B cell (primary cell): ENCODE results near the gene ASTN2. TPM values are rescaled to one million over a fixed set of nuclear protein-coding genes. Genes with fewer than 3 reads are reported as not detected.

Experiments used
- ATAC-seq: fragments of 200-7000 bp; cut with Tn5 transposase; one replicate; pipeline ENCODE4 v1.10.0; 2021; ENCODE audit warnings: low read depth, mild to moderate bottlenecking, moderate number of reproducible peaks, moderate library complexity
- CTCF ChIA-PET: fragments of 350-600 bp; sonication (Branson Sonifier 250); formaldehyde crosslinking; loops from one replicate; lab custom pipeline; 2021; ENCODE audit warnings: antibody characterized with exemption, inconsistent platforms; lab: Charles Lee
- POLR2A ChIA-PET: fragments of 350-600 bp; sonication (Branson Sonifier 250); formaldehyde crosslinking; loops from one replicate; lab custom pipeline; 2021; ENCODE audit warnings: antibody characterized with exemption; lab: Charles Lee
- DNase-seq: peaks from one replicate; pipeline ENCODE4 v3.0.0; 2013
- H2AFZ ChIP-seq: 2 replicates; pipeline ENCODE4 v1.6.1; 2012; ENCODE audit warnings: mild to moderate bottlenecking, low read depth, low read length; ENCODE audit not compliant: insufficient read depth, poor library complexity, severe bottlenecking
- H3K27ac ChIP-seq, 2 donors: 1 replicate in 1 of 2; 2 replicates in 1 of 2; pipeline ENCODE4 v1.5.1; 2012 to 2013; ENCODE audit warnings: low read length in 2 of 2, mild to moderate bottlenecking in 2 of 2, moderate library complexity in 1 of 2
- H3K27me3 ChIP-seq, 4 experiments: fragments of 200-600 bp in 1 of 4; sonication (generic) in 1 of 4; replicated peaks in 1 of 4; 1 replicate in 2 of 4; 2 replicates in 2 of 4; pipeline versions ENCODE4 v1.6.1 to v1.7.0; 2013 to 2016; ENCODE audit warnings: low read length in 3 of 4, mild to moderate bottlenecking in 2 of 4, mixed read lengths in 1 of 4, moderate library complexity in 1 of 4; ENCODE audit not compliant: insufficient read depth in 4 of 4, control insufficient read depth in 3 of 4; ENCODE audit errors: control extremely low read depth in 1 of 4
- H3K36me3 ChIP-seq, 2 experiments: replicated peaks in 1 of 2; 1 replicate in 1 of 2; 2 replicates in 1 of 2; pipeline versions ENCODE4 v1.6.1 to v1.7.1; 2013; ENCODE audit warnings: low read length in 1 of 2; ENCODE audit not compliant: insufficient read depth in 2 of 2, control insufficient read depth in 1 of 2; ENCODE audit errors: control extremely low read depth in 1 of 2, extremely low read depth in 1 of 2
- H3K4me1 ChIP-seq, 2 donors: fragments of 200-600 bp in 1 of 2; sonication (generic) in 1 of 2; 1 replicate in 1 of 2; 2 replicates in 1 of 2; pipeline versions ENCODE4 v1.5.1 to v1.6.1; 2013 to 2017; ENCODE audit warnings: low read length in 2 of 2; ENCODE audit not compliant: control insufficient read depth in 2 of 2, insufficient read depth in 2 of 2
- H3K4me2 ChIP-seq: replicated peaks from 2 replicates; pipeline ENCODE3; 2012; ENCODE audit warnings: mild to moderate bottlenecking, low read depth, low read length; ENCODE audit not compliant: poor library complexity, severe bottlenecking
- H3K4me3 ChIP-seq, 5 experiments: fragments of 200-600 bp in 1 of 5; sonication (generic) in 1 of 5; 1 replicate in 3 of 5; 2 replicates in 2 of 5; pipeline versions ENCODE4 v1.5.1 to v1.7.0; 2011 to 2016; ENCODE audit warnings: low read length in 4 of 5, mild to moderate bottlenecking in 4 of 5, low read depth in 2 of 5, control low read depth in 1 of 5, moderate library complexity in 1 of 5; ENCODE audit not compliant: insufficient read depth in 1 of 5; ENCODE audit errors: control extremely low read depth in 1 of 5, extremely low read depth in 1 of 5
- H3K79me2 ChIP-seq: fragments of 200-600 bp; sonication (generic); one replicate; pipeline ENCODE4 v1.6.0; 2016; ENCODE audit warnings: low read length; ENCODE audit not compliant: control insufficient read depth, insufficient read depth
- H3K9ac ChIP-seq: fragments of 200-600 bp; sonication (generic); 2 replicates; pipeline ENCODE4 v1.6.1; 2017; ENCODE audit warnings: mild to moderate bottlenecking, low read length, moderate library complexity
- H3K9me3 ChIP-seq, 3 donors: one replicate each; pipeline versions ENCODE4 v1.6.1 to v1.7.1; 2013; ENCODE audit warnings: low read length in 2 of 3; ENCODE audit not compliant: control insufficient read depth in 2 of 3, insufficient read depth in 1 of 3; ENCODE audit errors: control extremely low read depth in 1 of 3
- H4K20me1 ChIP-seq: 2 replicates; pipeline ENCODE4 v1.6.0; 2012; ENCODE audit warnings: mild to moderate bottlenecking, low read length; ENCODE audit not compliant: insufficient read depth, control insufficient read depth, poor library complexity, severe bottlenecking
- H3K27ac Mint-ChIP-seq: one replicate; pipeline ENCODE4 v1.8.0; 2021; ENCODE audit warnings: mixed read lengths
- H3K27me3 Mint-ChIP-seq: one replicate; pipeline ENCODE4 v1.8.0; 2021; ENCODE audit warnings: mixed read lengths
- H3K4me1 Mint-ChIP-seq: one replicate; pipeline ENCODE4 v1.8.0; 2021; ENCODE audit warnings: mixed read lengths
- H3K4me3 Mint-ChIP-seq: one replicate; pipeline ENCODE4 v1.8.0; 2021; ENCODE audit warnings: mixed read lengths
- H3K9me3 Mint-ChIP-seq: one replicate; pipeline ENCODE4 v1.8.0; 2022; ENCODE audit warnings: mixed read lengths; ENCODE audit not compliant: insufficient read depth
- CTCF ChIP-seq: fragments of 200-600 bp; IDR thresholded peaks from one replicate; pipeline ENCODE4 v1.8.0; 2022; ENCODE audit warnings: antibody characterized with exemption, mild to moderate bottlenecking
- EZH2 ChIP-seq: IDR thresholded peaks from 2 replicates; pipeline ENCODE4 v1.6.1; 2012; ENCODE audit warnings: borderline replicate concordance, low read depth, mild to moderate bottlenecking, moderate library complexity, low read length; ENCODE audit not compliant: insufficient read depth, poor library complexity, severe bottlenecking
- WGBS: methylation state at CpG from one replicate; pipeline ENCODE4 v1.1.5; 2013; ENCODE audit warnings: missing lambda C conversion rate; ENCODE audit not compliant: insufficient coverage; 5-methylcytosine and 5-hydroxymethylcytosine counted together
- intact Hi-C: fragments of 100-400 bp; cut with micrococcal nuclease; formaldehyde crosslinking; loops from one replicate; pipeline ENCODE4 v1.10.0; 2022
- polyA plus RNA-seq: library from polyadenylated mRNA; depleted of rRNA; stranded (reverse); fragments of >200 nt; gene quantifications from 2 replicates; pipeline ENCODE4 v1.2.3, GENCODE V29; 2012
- total RNA-seq, 2 donors: library from RNA; stranded (reverse); fragments of 120-200 nt in 1 of 2; gene quantifications; 1 replicate in 1 of 2; 2 replicates in 1 of 2; pipeline versions ENCODE4 v1.2.3 to v1.2.4, GENCODE V29; 2013 to 2022

ASTN2 gene
- total and polyA plus RNA-seq, 2 donors (not counting 1 experiment from before 2014, with no cell fraction given): 1.2 to 3.6 TPM

- ATAC-seq (no peak), DNase-seq (no peak)
- H2AFZ ChIP-seq: no peak overlapping the region
- Mint-ChIP-seq H3K27me3 (peaks cover 5% of the 10 kb centered on the region), H3K27ac (no peak overlapping the region), H3K4me3 (no peak overlapping the region), H3K4me1 (peaks cover 2% of the 10 kb centered on the region), H3K9me3 (no peaks in the 10 kb centered on the region)
- no peak overlapping the region for H3K9ac ChIP-seq
- no peak overlapping the region for H3K4me3 ChIP-seq
- intact Hi-C loops: no loop called here
- H3K79me2 ChIP-seq: no peaks in the 10 kb centered on the region
- H3K4me2 ChIP-seq: no peak overlapping the region
- no peaks in the 10 kb centered on the region for H4K20me1 ChIP-seq
- ChIA-PET CTCF (no interaction called here), POLR2A (no interaction called here)
- no peaks in the 10 kb centered on the region for H3K36me3 ChIP-seq
- no peaks in the 10 kb centered on the region for H3K4me1 ChIP-seq
- no peak overlapping the region for H3K27ac ChIP-seq
- H3K9me3 ChIP-seq: peaks cover 0 to 3% (median 0%) of the 10 kb centered on the region in 3 donors
- H3K27me3 ChIP-seq: no peaks in the 10 kb centered on the region
- TF ChIP-seq EZH2: no peak
- no peak for TF ChIP-seq CTCF
Observed at GRCh38 chr9:116966199-116966598, 448.7 kb downstream of the ASTN2 start.

- H3K9me3 Mint-ChIP-seq: no peaks in the 10 kb centered on the region
- H3K27me3 Mint-ChIP-seq: peaks cover 8% of the 10 kb centered on the region
- no peak overlapping the region for H3K4me3 ChIP-seq
- H3K4me2 ChIP-seq: no peak overlapping the region
- no peak overlapping the region for H2AFZ ChIP-seq
- no peak for DNase-seq
- intact Hi-C loops: no loop called here
- 88% methylated on average over 5 of the region's 11 CpGs for WGBS
- H3K9ac ChIP-seq: no peak overlapping the region
- no peaks in the 10 kb centered on the region for H4K20me1 ChIP-seq
- H3K4me3 Mint-ChIP-seq: no peak overlapping the region
- ChIA-PET CTCF (no interaction called here), POLR2A (no interaction called here)
- H3K27ac Mint-ChIP-seq: no peak overlapping the region
- H3K27ac ChIP-seq: no peak overlapping the region
- no peak for TF ChIP-seq EZH2
- no peak for TF ChIP-seq CTCF
- H3K4me1 Mint-ChIP-seq: peaks cover 5% of the 10 kb centered on the region
- no peak for ATAC-seq
- no peaks in the 10 kb centered on the region for H3K27me3 ChIP-seq
- peaks cover 0 to 3% (median 0%) of the 10 kb centered on the region in 3 donors for H3K9me3 ChIP-seq
- H3K4me1 ChIP-seq: no peaks in the 10 kb centered on the region
- H3K79me2 ChIP-seq: no peaks in the 10 kb centered on the region
- no peaks in the 10 kb centered on the region for H3K36me3 ChIP-seq
Observed at GRCh38 chr9:116964258-116964657, 450.6 kb downstream of the ASTN2 start.
